Measurements from ENCODE around the gene APBB2.

DNA sequence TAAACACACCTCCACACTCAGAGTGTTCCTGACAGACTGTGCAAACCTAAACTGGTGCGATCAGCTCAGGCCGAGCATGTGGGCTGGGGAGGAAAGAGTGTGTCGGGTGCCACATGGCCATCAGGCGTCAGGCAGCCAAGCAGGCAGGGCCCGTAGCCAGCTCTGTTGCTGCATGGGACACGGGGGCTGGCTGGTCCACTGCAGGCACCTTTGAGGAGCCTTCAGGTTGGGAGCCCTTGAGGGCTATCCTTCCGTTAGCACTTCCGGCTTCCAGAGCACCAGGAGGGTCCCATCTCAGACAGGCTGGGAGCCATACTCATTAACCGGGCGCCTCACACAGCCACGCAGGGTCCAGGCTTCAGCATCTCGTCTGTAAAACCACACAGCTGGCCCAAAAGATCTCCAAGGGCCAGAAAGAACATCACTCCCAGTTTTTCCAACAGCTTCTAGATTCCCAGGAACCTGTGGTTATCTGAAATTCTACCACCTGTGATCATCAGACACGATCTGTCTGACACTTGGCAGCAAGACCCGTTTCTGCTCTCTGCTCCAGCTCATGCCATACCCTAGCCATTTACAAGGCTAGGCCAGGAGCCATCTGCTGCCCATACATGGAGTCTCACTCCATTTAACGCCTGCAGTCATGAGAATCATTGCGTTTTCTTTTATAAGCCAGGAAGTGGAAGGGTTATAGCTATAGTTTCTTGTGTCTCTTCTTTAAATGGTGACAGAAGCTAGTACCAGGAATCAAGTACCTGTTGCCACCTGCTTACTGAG lies 377.1 kb downstream of the APBB2 start:
- TF ChIP-seq POLR2A (IDR thresholded peaks at IDR 0.05) (no peak), POLR2AphosphoS5 (IDR thresholded peaks at IDR 0.05) (peak; percentile 37)
- TF ChIP-seq, protein P1, sequence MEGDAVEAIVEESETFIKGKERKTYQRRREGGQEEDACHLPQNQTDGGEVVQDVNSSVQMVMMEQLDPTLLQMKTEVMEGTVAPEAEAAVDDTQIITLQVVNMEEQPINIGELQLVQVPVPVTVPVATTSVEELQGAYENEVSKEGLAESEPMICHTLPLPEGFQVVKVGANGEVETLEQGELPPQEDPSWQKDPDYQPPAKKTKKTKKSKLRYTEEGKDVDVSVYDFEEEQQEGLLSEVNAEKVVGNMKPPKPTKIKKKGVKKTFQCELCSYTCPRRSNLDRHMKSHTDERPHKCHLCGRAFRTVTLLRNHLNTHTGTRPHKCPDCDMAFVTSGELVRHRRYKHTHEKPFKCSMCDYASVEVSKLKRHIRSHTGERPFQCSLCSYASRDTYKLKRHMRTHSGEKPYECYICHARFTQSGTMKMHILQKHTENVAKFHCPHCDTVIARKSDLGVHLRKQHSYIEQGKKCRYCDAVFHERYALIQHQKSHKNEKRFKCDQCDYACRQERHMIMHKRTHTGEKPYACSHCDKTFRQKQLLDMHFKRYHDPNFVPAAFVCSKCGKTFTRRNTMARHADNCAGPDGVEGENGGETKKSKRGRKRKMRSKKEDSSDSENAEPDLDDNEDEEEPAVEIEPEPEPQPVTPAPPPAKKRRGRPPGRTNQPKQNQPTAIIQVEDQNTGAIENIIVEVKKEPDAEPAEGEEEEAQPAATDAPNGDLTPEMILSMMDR (IDR thresholded peaks at IDR 0.05), result no peak

Data from prostate gland (tissue), 2 donors.